HG03565 (cell line): ENCODE measurements around the gene CRACR2A.

ENCODE experiments used
- ATAC-seq: cut with Tn5 transposase; IDR thresholded peaks from one replicate; pipeline ENCODE4 v1.9.1; 2021; ENCODE audit warnings: mild to moderate bottlenecking, moderate library complexity; ENCODE audit not compliant: unreplicated experiment

Gene CRACR2A

DNA sequence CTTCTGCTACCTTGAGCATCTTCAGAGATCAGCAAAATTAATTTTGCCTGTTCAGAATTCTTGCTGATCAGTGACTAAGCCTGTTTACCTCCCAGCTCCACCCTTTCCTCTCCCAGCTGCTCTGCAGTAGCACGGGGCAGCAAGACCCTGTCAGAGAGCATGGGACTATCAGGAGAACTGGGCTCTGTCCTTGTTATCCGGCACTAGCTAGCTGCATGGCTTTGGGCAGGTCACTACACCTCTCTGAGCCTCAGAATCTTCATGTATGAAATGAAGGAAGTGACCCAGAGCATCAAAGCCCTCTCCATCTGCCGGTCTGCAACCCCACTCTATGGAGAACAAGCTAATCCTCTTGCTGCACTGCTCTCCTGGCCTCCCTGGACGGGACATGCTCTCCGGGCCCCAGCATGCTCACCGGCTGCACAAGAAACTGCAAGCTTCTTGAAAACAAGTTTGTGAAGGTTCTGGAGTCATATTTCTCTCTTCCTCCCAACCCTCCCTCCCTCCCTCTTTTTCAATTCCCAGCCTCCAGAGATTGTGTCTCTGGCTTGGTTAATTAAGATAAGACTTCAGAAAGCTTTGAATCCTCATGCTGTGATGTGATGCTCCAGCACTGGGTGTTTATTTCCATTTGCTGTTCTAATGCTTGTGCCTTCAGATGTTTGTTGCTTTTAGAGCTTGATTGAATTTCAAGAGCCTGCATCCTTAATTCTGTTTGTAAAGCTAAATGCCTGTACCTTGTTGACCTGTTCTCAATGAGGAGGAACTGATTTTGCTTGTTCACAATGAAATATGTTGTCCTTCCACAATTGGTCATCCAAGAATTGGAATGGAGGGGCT lies 101.1 kb downstream of the CRACR2A start:
- no peak for ATAC-seq

GRCh38 chr12:3647504-3647903 lies 105.4 kb downstream of the CRACR2A start:
- no peak for ATAC-seq

DNA sequence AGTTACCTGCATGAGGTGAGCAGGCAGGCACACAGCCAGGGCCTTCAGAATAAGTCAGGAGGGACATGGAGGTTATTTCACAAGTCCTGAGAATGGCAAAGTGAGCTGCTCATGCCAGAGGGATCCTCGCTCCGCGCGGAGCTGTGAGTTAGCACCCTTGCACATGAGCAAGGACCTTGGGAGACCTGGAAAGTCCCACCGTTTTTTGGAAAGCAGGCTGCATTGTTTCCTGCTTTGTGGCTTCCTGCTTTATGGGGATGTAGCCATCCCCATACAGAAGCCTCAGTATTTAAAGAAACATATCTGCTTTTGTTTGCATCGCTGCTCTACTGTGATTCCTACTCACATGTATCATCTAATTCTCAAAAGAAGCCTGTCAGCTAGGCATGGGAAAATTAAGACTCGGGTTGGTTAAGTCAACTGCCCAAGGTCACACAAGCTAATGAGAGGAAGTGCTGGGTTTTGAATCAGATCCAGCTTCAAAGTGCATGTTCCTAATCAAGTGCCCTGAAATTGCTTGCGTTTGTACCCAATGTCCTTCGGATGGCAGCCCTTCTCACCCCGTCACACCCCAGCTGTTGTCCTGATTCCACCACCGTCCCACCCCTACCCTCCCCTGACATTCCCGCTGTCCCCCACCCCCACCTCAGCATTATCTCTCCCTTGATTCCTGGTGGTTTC lies 106.2 kb downstream of the CRACR2A start:
- ATAC-seq: no peak

- no peak for ATAC-seq
These were observed 107.8 kb downstream of the CRACR2A start for GRCh38 chr12:3645091-3645490.

- ATAC-seq: no peak
These were observed 108.8 kb downstream of the CRACR2A start for GRCh38 chr12:3644104-3644503.

GRCh38 chr12:3641428-3642018 lies 111.4 kb downstream of the CRACR2A start:
- no peak for ATAC-seq

- no peak for ATAC-seq
These were observed 116.6 kb downstream of the CRACR2A start for GRCh38 chr12:3636328-3636727.

DNA sequence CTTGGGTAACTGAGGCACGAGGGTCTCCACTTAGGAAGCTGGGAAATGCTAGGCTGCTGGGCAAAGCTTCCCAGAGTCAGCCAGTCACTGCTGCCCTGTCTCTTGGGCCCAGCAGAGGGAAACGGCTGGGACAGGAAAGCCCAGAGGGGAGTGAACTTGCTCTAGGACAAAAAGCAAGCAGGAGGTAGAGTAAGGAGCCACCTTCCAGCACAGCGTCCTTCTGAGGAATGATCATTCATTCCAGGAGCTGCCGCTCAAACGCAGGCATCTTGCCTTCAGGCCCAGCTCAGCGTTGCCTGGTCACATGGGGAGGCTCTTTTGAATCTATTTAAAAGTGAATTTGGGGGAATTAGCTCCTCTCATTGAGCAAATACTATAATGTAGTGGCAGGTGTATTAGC lies 118.6 kb downstream of the CRACR2A start:
- no peak for ATAC-seq

DNA sequence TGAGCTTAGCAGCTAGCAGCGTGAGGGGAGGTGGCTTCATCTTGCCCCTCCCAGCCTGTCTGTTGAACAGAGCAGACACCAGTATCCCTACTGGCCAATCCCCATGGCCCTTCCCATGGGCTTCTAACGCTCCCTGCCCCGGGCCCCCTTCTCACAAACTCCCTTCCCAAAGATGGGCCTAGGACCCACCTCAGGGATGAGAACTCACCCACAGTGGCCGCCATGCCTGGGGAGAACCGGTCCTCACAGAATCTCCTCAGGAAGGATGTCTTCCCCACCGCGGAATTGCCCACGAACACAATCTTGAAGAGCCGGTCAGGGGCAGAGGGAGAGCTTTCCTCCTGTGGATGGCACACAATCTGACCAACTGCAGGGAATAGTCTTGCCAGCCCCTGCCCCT lies 119.5 kb downstream of the CRACR2A start:
- ATAC-seq: no peak

DNA sequence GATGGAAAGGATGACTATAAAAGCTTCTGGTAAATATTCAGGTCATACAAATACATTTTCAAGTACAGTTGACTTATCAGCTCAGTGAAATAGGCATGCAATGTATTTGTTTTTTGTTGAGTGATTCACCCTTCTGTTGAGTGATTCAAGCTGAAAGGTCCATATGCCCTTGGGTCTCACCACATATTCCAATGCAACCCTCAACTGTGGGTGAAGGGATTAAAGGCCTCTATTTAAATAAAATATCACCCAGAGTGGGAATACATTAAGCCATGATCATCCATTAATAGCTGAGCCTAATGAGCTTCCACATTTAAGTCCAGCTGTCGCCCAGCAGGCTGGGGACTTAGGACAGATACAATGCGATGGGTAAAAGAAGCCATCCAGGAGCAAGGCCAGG lies 120.2 kb downstream of the CRACR2A start:
- ATAC-seq: no peak

- ATAC-seq: no peak
These were observed 120.7 kb downstream of the CRACR2A start for GRCh38 chr12:3632256-3632655.

GRCh38 chr12:3631759-3632158 lies 121.2 kb downstream of the CRACR2A start:
- no peak for ATAC-seq

DNA sequence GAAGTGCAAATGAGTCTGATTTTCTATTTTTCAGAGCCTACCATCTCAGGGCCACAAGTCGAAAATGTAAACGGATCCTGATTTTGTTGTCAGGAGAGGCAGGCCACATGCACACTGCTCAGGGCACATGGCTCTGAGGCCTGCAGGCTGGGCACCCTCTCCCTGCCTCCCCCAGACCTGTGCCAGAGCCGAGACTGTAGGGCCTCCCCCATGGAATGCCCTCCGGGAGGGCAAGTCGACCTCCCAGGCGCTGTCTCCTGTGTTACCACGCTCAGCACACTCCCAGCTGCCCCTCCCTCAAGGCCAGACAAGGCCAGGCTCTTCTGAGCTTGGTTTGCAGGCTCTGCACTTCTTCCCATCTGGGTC lies 121.7 kb downstream of the CRACR2A start:
- ATAC-seq: no peak

- no peak for ATAC-seq
These were observed 122.2 kb downstream of the CRACR2A start for GRCh38 chr12:3630621-3631271.

DNA sequence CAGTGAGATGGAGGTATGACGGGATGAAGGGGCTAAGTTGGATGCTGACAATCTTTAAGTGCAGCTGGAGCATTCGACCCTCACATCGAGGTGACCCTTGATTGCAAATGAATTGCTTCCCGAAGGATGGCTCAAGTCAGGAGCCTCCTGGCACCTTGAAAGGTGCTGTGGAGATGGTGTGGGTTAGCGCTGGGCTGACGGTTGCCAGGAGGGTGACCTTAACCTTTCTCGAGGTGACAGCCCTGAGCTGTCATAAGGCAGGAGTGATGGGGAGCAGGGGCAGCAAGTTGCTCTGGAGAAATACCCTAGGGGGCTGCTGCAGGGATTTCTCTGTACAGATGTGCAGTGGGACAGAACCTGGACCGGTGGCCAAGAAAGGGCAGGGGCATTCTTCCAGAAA lies 122.8 kb downstream of the CRACR2A start:
- ATAC-seq: no peak

DNA sequence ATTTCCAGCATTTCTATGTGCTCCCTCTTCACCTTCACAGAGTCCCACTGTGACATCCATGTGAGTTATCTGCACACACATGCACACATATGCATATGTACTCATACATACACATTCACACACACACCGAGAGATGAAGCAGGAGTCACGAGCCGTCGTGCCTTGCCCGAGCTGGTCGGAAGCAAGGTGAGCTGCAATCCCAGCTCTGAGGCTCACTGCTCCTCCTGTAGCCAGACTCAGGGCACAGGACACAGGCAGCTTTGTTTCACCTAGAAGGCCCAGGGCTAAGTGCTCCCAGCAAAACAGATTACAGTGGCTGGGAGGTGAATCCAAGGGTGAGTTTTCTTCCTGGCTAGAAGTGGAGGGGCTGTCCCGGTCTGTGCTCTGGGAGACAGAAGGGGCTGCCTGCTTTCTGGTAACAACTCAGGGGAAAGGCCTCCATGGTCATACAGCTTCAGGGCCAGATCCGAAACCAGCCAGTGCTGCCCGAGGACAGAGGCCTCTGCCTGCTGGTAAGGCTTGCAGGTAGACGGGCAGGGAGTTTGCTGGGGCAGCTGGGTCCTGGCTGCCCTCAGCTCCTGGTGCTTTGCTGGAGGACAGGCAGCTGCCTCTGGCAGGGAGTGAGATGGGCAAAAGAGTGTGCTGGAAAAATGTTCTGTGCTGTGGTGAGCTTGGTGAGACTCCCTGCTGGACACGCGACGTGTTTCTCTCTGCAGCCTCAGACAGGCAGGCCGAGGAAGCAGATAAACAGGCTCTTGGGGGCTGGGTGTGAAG lies 123.7 kb downstream of the CRACR2A start:
- ATAC-seq: no peak

DNA sequence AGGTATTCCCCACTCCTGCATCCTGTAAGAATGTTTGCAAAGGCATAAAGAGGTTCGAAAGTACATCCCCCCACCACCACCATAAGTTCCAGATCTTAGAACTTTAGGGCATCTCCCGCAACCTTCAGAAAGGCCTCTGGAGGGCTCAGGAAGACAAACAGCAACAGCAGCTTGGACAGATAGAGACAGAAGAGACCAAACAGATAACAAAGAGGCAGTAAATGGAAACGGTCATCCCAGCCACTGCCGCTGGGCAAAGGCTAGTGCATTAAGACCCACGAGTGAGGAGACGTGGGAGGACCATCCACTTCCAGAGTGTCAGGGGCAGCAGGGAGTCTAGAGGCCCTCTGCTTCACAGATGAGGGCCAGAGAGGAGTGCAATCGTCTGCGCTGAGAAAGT lies 124.3 kb downstream of the CRACR2A start:
- ATAC-seq: no peak

- no peak for ATAC-seq
These were observed 125.6 kb downstream of the CRACR2A start for GRCh38 chr12:3627336-3627735.

DNA sequence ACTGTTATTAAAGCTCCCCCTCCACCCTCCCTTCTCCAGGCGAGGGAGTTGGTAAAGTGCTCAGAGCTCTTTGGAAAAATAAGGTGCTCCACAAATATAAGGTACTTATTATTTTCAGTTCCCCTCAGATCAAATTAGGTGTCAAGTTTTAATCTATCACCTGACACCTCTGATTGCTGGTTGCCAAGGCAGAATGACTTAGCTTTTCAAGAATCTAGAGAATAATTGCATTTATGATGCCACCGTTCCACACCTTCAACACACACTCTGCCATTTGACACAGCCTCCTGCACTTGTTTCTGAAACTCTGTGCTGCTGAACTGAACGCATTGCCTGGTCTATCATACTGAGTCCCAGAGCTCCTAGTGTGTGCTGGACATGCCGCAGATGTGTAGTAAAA lies 128.6 kb downstream of the CRACR2A start:
- no peak for ATAC-seq

- no peak for ATAC-seq
These were observed 129.9 kb downstream of the CRACR2A start for GRCh38 chr12:3622822-3623690.
